ENCODE measurements around the gene IFNL3.
"Not testable (repeated sequence)": the region's sequence is repeated elsewhere in the genome, so short reads cannot be mapped to it uniquely, and the experiment has no call there.

IFNL3 gene

GRCh38 chr19:39244410-39245100 lies at the start of gene IFNL3:
Gene IFNL3 (minus strand): TSS chr19:39245006. CDS start chr19:39244967, 39 bp downstream.
- H3K36me3 Mint-ChIP-seq; ATAC-seq; H3K4me3 Mint-ChIP-seq; H3K4me1 Mint-ChIP-seq; H3K27ac Mint-ChIP-seq; H3K9me3 Mint-ChIP-seq; DNase-seq (ENCODE audit: low spot score in 2 of 2): not testable (repeated sequence)

GRCh38 chr19:39293394-39293793 lies 48.6 kb upstream of the IFNL3 start:
- peaks cover 26% of the 10 kb centered on the region for H3K4me1 Mint-ChIP-seq
- peaks cover 7% of the 10 kb centered on the region for H3K36me3 Mint-ChIP-seq
- no peak overlapping the region for H3K27ac Mint-ChIP-seq
- DNase-seq (ENCODE audit: low spot score in 2 of 2), result no peak
- H3K9me3 Mint-ChIP-seq, result no peaks in the 10 kb centered on the region
- no peak for ATAC-seq
- no peak overlapping the region for H3K4me3 Mint-ChIP-seq

- no peaks in the 10 kb centered on the region for H3K9me3 Mint-ChIP-seq
- ATAC-seq (no peak), DNase-seq (ENCODE audit: low spot score in 2 of 2) (no peak)
- no peaks in the 10 kb centered on the region for H3K36me3 Mint-ChIP-seq
- no peak overlapping the region for H3K4me3 Mint-ChIP-seq
- H3K27ac Mint-ChIP-seq, result no peak overlapping the region
- no peaks in the 10 kb centered on the region for H3K4me1 Mint-ChIP-seq
Measured at GRCh38 chr19:39284032-39284431, 39.2 kb upstream of the IFNL3 start.

- no peak for ATAC-seq
- no peak overlapping the region for H3K27ac Mint-ChIP-seq
- peaks cover 6% of the 10 kb centered on the region for H3K4me1 Mint-ChIP-seq
- no peaks in the 10 kb centered on the region for H3K36me3 Mint-ChIP-seq
- H3K9me3 Mint-ChIP-seq, result no peaks in the 10 kb centered on the region
- H3K4me3 Mint-ChIP-seq, result no peak overlapping the region
- DNase-seq (ENCODE audit: low spot score in 2 of 2), result no peak
Measured at GRCh38 chr19:39282021-39282420, 37.2 kb upstream of the IFNL3 start.

GRCh38 chr19:39277598-39277997 lies 32.8 kb upstream of the IFNL3 start:
- Mint-ChIP-seq H3K27ac (no peak overlapping the region), H3K9me3 (no peaks in the 10 kb centered on the region), H3K36me3 (no peaks in the 10 kb centered on the region), H3K4me1 (peaks cover 6% of the 10 kb centered on the region), H3K4me3 (no peak overlapping the region)
- ATAC-seq (no peak), DNase-seq (ENCODE audit: low spot score in 2 of 2) (no peak)

- H3K4me1 Mint-ChIP-seq, result peaks cover 6% of the 10 kb centered on the region
- no peak overlapping the region for H3K27ac Mint-ChIP-seq
Measured at GRCh38 chr19:39276740-39277139, 31.9 kb upstream of the IFNL3 start.

GRCh38 chr19:39275578-39275977 lies 30.8 kb upstream of the IFNL3 start:
- Mint-ChIP-seq H3K4me3 (no peak overlapping the region), H3K27ac (no peak overlapping the region), H3K9me3 (no peaks in the 10 kb centered on the region), H3K4me1 (peaks cover 6% of the 10 kb centered on the region), H3K36me3 (no peaks in the 10 kb centered on the region)
- ATAC-seq (no peak), DNase-seq (ENCODE audit: low spot score in 2 of 2) (no peak)

More at GRCh38 chr19:39276740-39277139, 31.9 kb upstream of the IFNL3 start:
- no peak overlapping the region for H3K4me3 Mint-ChIP-seq
- H3K36me3 Mint-ChIP-seq, result no peaks in the 10 kb centered on the region
- DNase-seq (ENCODE audit: low spot score in 2 of 2) (no peak), ATAC-seq (no peak)
- no peaks in the 10 kb centered on the region for H3K9me3 Mint-ChIP-seq

GRCh38 chr19:39273859-39274258 lies 29.1 kb upstream of the IFNL3 start:
- ATAC-seq; H3K4me3 Mint-ChIP-seq; DNase-seq (ENCODE audit: low spot score in 2 of 2); H3K4me1 Mint-ChIP-seq; H3K27ac Mint-ChIP-seq; H3K9me3 Mint-ChIP-seq; H3K36me3 Mint-ChIP-seq: not testable (repeated sequence)

GRCh38 chr19:39270036-39270871 lies 25.4 kb upstream of the IFNL3 start:
- no peak overlapping the region for H3K27ac Mint-ChIP-seq
- ATAC-seq (no peak), DNase-seq (ENCODE audit: low spot score in 2 of 2) (no peak)
- H3K9me3 Mint-ChIP-seq, result no peaks in the 10 kb centered on the region
- H3K36me3 Mint-ChIP-seq, result no peaks in the 10 kb centered on the region
- no peaks in the 10 kb centered on the region for H3K4me1 Mint-ChIP-seq
- H3K4me3 Mint-ChIP-seq, result no peak overlapping the region

- DNase-seq (ENCODE audit: low spot score in 2 of 2); H3K9me3 Mint-ChIP-seq; H3K36me3 Mint-ChIP-seq; H3K4me3 Mint-ChIP-seq; ATAC-seq; H3K4me1 Mint-ChIP-seq: not testable (repeated sequence)
- peak overlapping the region; percentile 43 for H3K27ac Mint-ChIP-seq
Measured at GRCh38 chr19:39269369-39269768, 24.6 kb upstream of the IFNL3 start.

- H3K36me3 Mint-ChIP-seq; DNase-seq (ENCODE audit: low spot score in 2 of 2); H3K4me1 Mint-ChIP-seq; ATAC-seq; H3K9me3 Mint-ChIP-seq; H3K4me3 Mint-ChIP-seq: not testable (repeated sequence)
- peak overlapping the region; percentile 43 for H3K27ac Mint-ChIP-seq
Measured at GRCh38 chr19:39268531-39269223, 23.9 kb upstream of the IFNL3 start.

GRCh38 chr19:39268085-39268484 lies 23.3 kb upstream of the IFNL3 start, which contains the start of gene IFNL2:
Gene IFNL2 (plus strand): TSS chr19:39268396. CDS start chr19:39268569, 173 bp downstream.
- not testable (repeated sequence) for H3K4me1 Mint-ChIP-seq

GRCh38 chr19:39265321-39265916 lies 20.6 kb upstream of the IFNL3 start:
- Mint-ChIP-seq H3K9me3 (no peaks in the 10 kb centered on the region), H3K4me1 (peaks cover 10% of the 10 kb centered on the region), H3K4me3 (peak overlapping the region; percentile 14), H3K27ac (no peak overlapping the region), H3K36me3 (no peaks in the 10 kb centered on the region)
- ATAC-seq, result no peak
- no peak for DNase-seq (ENCODE audit: low spot score in 2 of 2)

More at GRCh38 chr19:39268085-39268484, 23.3 kb upstream of the IFNL3 start, which contains the start of gene IFNL2:
- not testable (repeated sequence) for H3K36me3 Mint-ChIP-seq; H3K4me3 Mint-ChIP-seq; H3K9me3 Mint-ChIP-seq; DNase-seq (ENCODE audit: low spot score in 2 of 2)
- peak within 1 kb of the TSS; percentile 43 for H3K27ac Mint-ChIP-seq
- ATAC-seq, result peak; percentile 54

- DNase-seq (ENCODE audit: low spot score in 2 of 2) (no peak), ATAC-seq (peak; percentile 31)
- H3K9me3 Mint-ChIP-seq, result no peaks in the 10 kb centered on the region
- H3K27ac Mint-ChIP-seq, result no peak overlapping the region
- peak overlapping the region; percentile 14 for H3K4me3 Mint-ChIP-seq
- H3K36me3 Mint-ChIP-seq, result no peaks in the 10 kb centered on the region
- H3K4me1 Mint-ChIP-seq, result peaks cover 10% of the 10 kb centered on the region
Measured at GRCh38 chr19:39264306-39265290, 19.8 kb upstream of the IFNL3 start.

All from stimulated activated effector memory CD8-positive, alpha-beta T cell treated with anti-CD3 and anti-CD28 coated beads, Interleukin-12 subunit alpha, Interleukin-12 subunit beta, amount 100 ng/mL, for 72 hours (primary cell).